Nephron progenitor cell (in vitro differentiated cells): ENCODE results near the gene GRK5.

Experiments
- DNase-seq: peaks from one replicate; pipeline ENCODE4 v3.0.0; 2021
- H3K27ac Mint-ChIP-seq: 2 replicates; pipeline ENCODE4 v1.8.0; 2021; ENCODE audit warnings: mild to moderate bottlenecking, moderate library complexity, mixed read lengths
- H3K27me3 Mint-ChIP-seq: 2 replicates; pipeline ENCODE4 v1.8.0; 2021; ENCODE audit warnings: mild to moderate bottlenecking, low read depth, mixed read lengths; ENCODE audit not compliant: poor library complexity
- H3K36me3 Mint-ChIP-seq: 2 replicates; pipeline ENCODE4 v1.8.0; 2021; ENCODE audit warnings: low read depth, mixed read lengths
- H3K4me1 Mint-ChIP-seq: 2 replicates; pipeline ENCODE4 v1.8.0; 2021; ENCODE audit warnings: mixed read lengths
- H3K4me3 Mint-ChIP-seq: 2 replicates; pipeline ENCODE4 v1.8.0; 2021; ENCODE audit warnings: mild to moderate bottlenecking, moderate library complexity, mixed read lengths
- H3K9me3 Mint-ChIP-seq: 2 replicates; pipeline ENCODE4 v1.8.0; 2021; ENCODE audit warnings: mild to moderate bottlenecking, moderate library complexity, mixed read lengths
- TF ChIP-seq, protein P1 (sequence below): fragments of 200-600 bp; sonication (generic); IDR thresholded peaks from 2 replicates; pipeline ENCODE4 v1.5.0; 2021; ENCODE audit warnings: antibody characterized with exemption

Gene GRK5

DNA sequence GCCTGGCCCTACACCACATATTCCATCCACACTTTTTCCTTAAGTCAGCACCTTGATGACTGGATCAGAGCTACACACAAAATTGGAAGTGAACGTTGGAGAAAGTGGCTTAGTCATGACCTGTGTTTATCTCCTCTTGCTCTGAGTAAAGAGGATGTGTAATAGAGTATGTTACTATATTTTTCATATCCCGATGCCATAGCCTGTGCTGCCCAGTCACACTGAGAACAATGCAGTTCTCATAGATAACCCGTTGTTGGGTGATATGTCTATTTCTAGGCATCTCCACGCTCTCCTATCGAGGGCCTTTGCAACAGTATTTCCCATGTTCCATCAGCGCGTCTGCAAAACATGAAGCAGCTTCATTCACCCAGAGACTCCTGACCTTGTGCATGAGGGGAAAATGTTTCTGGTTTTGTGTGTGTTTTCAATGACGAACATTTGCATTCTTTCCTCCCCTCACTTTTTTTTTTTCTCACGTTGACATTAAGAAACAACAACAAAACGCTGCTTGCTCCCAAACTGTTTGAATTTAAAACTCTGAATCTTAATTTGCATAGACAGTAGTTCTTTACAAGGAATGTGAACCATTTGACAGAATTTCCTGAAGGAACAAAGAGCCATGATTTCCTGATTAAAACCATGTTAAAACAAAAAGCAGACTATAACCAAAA is 43.4 kb downstream of the GRK5 start:
- TF ChIP-seq, protein P1, sequence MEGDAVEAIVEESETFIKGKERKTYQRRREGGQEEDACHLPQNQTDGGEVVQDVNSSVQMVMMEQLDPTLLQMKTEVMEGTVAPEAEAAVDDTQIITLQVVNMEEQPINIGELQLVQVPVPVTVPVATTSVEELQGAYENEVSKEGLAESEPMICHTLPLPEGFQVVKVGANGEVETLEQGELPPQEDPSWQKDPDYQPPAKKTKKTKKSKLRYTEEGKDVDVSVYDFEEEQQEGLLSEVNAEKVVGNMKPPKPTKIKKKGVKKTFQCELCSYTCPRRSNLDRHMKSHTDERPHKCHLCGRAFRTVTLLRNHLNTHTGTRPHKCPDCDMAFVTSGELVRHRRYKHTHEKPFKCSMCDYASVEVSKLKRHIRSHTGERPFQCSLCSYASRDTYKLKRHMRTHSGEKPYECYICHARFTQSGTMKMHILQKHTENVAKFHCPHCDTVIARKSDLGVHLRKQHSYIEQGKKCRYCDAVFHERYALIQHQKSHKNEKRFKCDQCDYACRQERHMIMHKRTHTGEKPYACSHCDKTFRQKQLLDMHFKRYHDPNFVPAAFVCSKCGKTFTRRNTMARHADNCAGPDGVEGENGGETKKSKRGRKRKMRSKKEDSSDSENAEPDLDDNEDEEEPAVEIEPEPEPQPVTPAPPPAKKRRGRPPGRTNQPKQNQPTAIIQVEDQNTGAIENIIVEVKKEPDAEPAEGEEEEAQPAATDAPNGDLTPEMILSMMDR: no peak
- H3K27me3 Mint-ChIP-seq: no peaks in the 10 kb centered on the region
- H3K4me3 Mint-ChIP-seq: no peak overlapping the region
- no peak for DNase-seq
- H3K36me3 Mint-ChIP-seq: no peaks in the 10 kb centered on the region
- H3K27ac Mint-ChIP-seq: peak overlapping the region; percentile 98
- H3K9me3 Mint-ChIP-seq: no peaks in the 10 kb centered on the region
- peaks cover 87% of the 10 kb centered on the region for H3K4me1 Mint-ChIP-seq

DNA sequence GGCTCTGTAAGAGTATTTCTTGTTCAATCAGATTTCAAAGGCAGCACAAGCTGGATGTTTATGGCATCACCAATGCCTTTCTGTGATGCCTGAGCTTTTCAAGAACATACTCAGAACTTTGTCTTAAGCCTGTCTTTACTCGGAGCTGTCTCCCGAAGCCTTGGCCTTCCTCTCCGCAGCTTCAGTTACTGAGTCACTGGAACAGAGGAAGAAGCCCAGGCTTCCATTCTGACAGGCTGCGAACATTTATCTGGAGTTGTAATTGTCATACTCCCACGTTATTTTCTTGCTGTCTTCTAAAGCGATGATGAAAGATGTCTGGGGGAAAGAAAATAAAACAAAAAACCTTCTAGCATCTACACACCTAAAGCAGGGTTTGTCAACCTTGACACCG is 43.9 kb downstream of the GRK5 start:
- no peak for DNase-seq
- H3K4me3 Mint-ChIP-seq: no peak overlapping the region
- H3K36me3 Mint-ChIP-seq: no peaks in the 10 kb centered on the region
- H3K27me3 Mint-ChIP-seq: no peaks in the 10 kb centered on the region
- peaks cover 83% of the 10 kb centered on the region for H3K4me1 Mint-ChIP-seq
- peak overlapping the region; percentile 98 for H3K27ac Mint-ChIP-seq
- TF ChIP-seq, protein P1: no peak
- H3K9me3 Mint-ChIP-seq: no peaks in the 10 kb centered on the region

DNA sequence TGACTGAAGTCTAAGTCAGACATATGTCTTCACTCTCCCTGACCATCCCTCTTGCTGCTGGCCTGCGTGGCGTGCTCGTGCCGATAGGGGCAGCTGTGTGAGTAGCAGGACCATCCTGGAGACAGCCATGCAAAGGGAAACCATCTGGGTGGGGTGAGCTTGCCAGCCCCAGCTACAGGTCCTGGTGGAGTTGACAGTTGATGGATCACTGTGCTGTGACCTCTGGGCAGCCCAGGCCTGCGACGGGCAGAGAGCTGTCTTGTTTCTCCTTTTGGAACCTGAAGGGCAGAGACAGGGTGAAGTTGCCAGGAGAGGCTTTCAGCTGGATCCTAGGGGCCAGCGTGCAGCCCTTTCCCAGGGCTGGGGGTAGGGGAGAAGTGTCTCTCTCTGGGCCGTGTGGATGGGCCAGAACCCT is 44.7 kb downstream of the GRK5 start:
- Mint-ChIP-seq H3K27me3 (no peaks in the 10 kb centered on the region), H3K4me3 (peak overlapping the region; percentile 55), H3K27ac (peak overlapping the region; percentile 98), H3K9me3 (peaks cover 1% of the 10 kb centered on the region), H3K36me3 (peaks cover 7% of the 10 kb centered on the region), H3K4me1 (peaks cover 76% of the 10 kb centered on the region)
- TF ChIP-seq, protein P1: peak; percentile 46
- peak; percentile 75 for DNase-seq

DNA sequence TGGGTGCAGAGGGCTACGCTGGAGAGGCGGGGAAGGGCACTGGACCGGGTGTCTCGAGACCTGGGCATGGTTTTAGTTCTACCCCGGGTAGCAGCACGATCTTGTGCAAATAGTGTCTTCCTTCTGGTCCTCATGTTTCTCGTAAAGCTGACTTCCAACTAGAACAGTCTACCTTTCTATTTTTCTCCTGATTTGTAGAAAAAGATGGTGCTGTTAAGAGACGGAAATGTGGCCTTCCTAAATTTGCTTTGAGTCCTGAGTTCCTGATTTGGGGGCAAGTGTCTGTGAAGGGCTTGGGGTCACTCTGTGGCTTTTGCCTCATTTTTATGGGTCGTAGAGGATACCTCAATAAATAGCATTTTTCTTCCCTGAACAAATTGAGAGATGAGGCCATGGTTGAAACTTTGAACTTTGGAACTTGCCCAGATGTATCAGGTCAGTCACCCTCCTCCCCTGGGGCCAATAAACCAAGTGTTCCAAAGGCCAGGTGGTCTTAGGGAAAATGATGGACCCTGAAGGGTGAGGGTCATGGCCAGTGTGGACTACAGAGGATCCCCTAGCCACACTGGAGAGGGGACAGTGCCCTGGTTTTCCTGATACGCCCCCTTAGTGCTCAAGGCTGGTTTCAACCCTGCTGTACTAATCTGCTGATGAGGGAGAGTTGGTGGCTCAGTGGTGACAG is 45.2 kb downstream of the GRK5 start:
- no peak for DNase-seq
- TF ChIP-seq, protein P1: no peak
- peak overlapping the region; percentile 98 for H3K27ac Mint-ChIP-seq
- no peaks in the 10 kb centered on the region for H3K27me3 Mint-ChIP-seq
- peaks cover 70% of the 10 kb centered on the region for H3K4me1 Mint-ChIP-seq
- H3K9me3 Mint-ChIP-seq: peaks cover 3% of the 10 kb centered on the region
- H3K36me3 Mint-ChIP-seq: peaks cover 7% of the 10 kb centered on the region
- peak overlapping the region; percentile 55 for H3K4me3 Mint-ChIP-seq

DNA sequence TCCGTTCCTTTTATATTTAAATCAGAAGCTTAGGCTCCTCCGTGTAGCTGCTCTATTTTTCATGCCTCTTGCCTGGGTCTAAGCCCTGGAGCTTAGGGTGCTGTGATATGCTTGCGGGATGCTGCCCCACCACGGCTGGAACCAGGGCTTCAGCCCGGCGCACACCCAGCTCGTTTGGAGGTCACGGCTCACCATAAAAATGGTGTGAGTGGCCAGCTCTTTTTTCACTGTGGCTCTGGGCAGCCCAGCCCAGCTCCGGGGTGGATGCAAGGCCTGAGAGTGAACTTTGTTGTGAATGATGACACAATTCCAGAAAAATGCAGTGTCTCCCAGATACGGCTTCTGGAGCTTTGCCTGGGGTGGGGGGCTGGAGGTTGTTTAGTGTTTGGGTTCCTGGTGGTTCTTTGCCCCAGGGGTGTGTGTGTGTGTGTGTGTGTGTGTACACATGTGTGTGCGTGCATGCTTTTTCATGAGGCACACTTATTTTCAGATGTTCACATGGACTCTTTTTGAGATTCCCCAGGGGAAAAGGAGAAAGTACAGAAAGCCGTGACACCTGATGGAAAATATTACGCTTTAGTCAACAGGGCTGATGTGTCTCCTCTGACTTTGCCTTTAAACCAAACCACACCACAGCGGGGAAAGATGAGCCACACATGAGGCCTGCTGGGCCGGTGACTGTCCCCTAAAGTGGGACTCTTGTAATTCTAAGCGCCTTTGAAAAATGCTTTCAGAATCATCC is 46.2 kb downstream of the GRK5 start:
- Mint-ChIP-seq H3K27ac (peak overlapping the region; percentile 98), H3K4me1 (peaks cover 70% of the 10 kb centered on the region), H3K36me3 (peaks cover 17% of the 10 kb centered on the region), H3K9me3 (peaks cover 6% of the 10 kb centered on the region), H3K27me3 (no peaks in the 10 kb centered on the region), H3K4me3 (peak overlapping the region; percentile 55)
- TF ChIP-seq, protein P1: no peak
- peak; percentile 48 for DNase-seq
